ENCODE data around the gene ZSCAN5A. TPM values are rescaled to one million over a fixed set of nuclear protein-coding genes. Genes with fewer than 3 reads are reported as not detected.

ZSCAN5A gene
- total RNA-seq, 2 experiments from 2014 or later, result 14.4 to 19.2 TPM

- ChIA-PET CTCF (ENCODE audit: unreplicated experiment) (interaction anchor here (1.0 kb wide), 1 partner anchor 19 kb away, joined by 3 read pairs; no protein-coding TSS in a partner anchor), POLR2A (interaction anchor here (0.6 to 1.0 kb wide), 4 partner anchors 19 to 787 kb away, joined by 3 to 5 read pairs (median 4); partner anchors contain the start of gene ZNF71)
- Histone ChIP-seq H3K36me3 (ENCODE audit: insufficient read depth, low read length) (peaks cover 16% of the 10 kb centered on the region), H3K27ac (ENCODE audit: low read depth, low read length, poor library complexity, severe bottlenecking) (peak overlapping the region; percentile 78), H2AFZ (ENCODE audit: low read length) (peak overlapping the region; percentile 83), H3K4me1 (ENCODE audit: insufficient read depth, low read length, poor library complexity, severe bottlenecking) (peaks cover 13% of the 10 kb centered on the region), H3K4me2 (ENCODE audit: low read length) (peak overlapping the region; percentile 86), H3K9me3 (ENCODE audit: low read length) (no peaks in the 10 kb centered on the region), H4K20me1 (ENCODE audit: insufficient read depth, low read length) (no peaks in the 10 kb centered on the region), H3K4me3 (ENCODE audit: low read depth, low read length, poor library complexity, severe bottlenecking) (peak overlapping the region; percentile 75), H3K79me2 (ENCODE audit: insufficient read depth, low read depth, low read length) (no peaks in the 10 kb centered on the region), H3K9me2 (ENCODE audit: insufficient read depth, low read length) (no peaks in the 10 kb centered on the region)
- TF ChIP-seq EZH2phosphoT487 (IDR thresholded peaks at IDR 0.05; ENCODE audit: borderline replicate concordance, low read depth, low read length), result no peak
- no peak for DNase-seq (ENCODE audit: low spot score)
- BruUV-seq (replicated peaks), result TSS peak; percentile 54
- intact Hi-C loops (cut with micrococcal nuclease; ENCODE audit: unreplicated experiment), result loop anchor here (2.0 to 5.0 kb wide), 2 partner anchors 193 to 963 kb away; partner anchors contain the start of gene ZNF787
These were observed 640 bp downstream of the ZSCAN5A start for GRCh38 chr19:56314018-56314380.

- POLR2A ChIA-PET, result no interaction called here
These were observed 1.6 kb downstream of the ZSCAN5A start for GRCh38 chr19:56312787-56313657.

GRCh38 chr19:56312342-56312741, 2.3 kb downstream of the ZSCAN5A start:
- intact Hi-C loops (cut with micrococcal nuclease; ENCODE audit: unreplicated experiment), result loop anchor here (5.0 kb wide), 1 partner anchor 965 kb away; no protein-coding TSS in a partner anchor
- CTCF ChIA-PET (ENCODE audit: unreplicated experiment), result no interaction called here
- peaks cover 13% of the 10 kb centered on the region for H3K4me1 ChIP-seq (ENCODE audit: insufficient read depth, low read length, poor library complexity, severe bottlenecking)
- no peak overlapping the region for H3K4me2 ChIP-seq (ENCODE audit: low read length)
- H2AFZ ChIP-seq (ENCODE audit: low read length), result no peak overlapping the region
- no peak overlapping the region for H3K4me3 ChIP-seq (ENCODE audit: low read depth, low read length, poor library complexity, severe bottlenecking)
- no peaks in the 10 kb centered on the region for H3K9me3 ChIP-seq (ENCODE audit: low read length)
- no peak overlapping the region for H3K27ac ChIP-seq (ENCODE audit: low read depth, low read length, poor library complexity, severe bottlenecking)
- H4K20me1 ChIP-seq (ENCODE audit: insufficient read depth, low read length), result no peaks in the 10 kb centered on the region
- no TSS peak for BruUV-seq (replicated peaks)
- peaks cover 16% of the 10 kb centered on the region for H3K36me3 ChIP-seq (ENCODE audit: insufficient read depth, low read length)
- H3K79me2 ChIP-seq (ENCODE audit: insufficient read depth, low read depth, low read length), result no peaks in the 10 kb centered on the region
- H3K9me2 ChIP-seq (ENCODE audit: insufficient read depth, low read length), result no peaks in the 10 kb centered on the region
- no peak for DNase-seq (ENCODE audit: low spot score)
- TF ChIP-seq EZH2phosphoT487 (IDR thresholded peaks at IDR 0.05; ENCODE audit: borderline replicate concordance, low read depth, low read length) (no peak), CTCF (conservative IDR thresholded peaks at IDR 0.05; ENCODE audit: low read length) (no peak)
- POLR2A ChIA-PET, result no interaction called here

More at GRCh38 chr19:56312787-56313657, 1.6 kb downstream of the ZSCAN5A start:
- Histone ChIP-seq H3K4me1 (ENCODE audit: insufficient read depth, low read length, poor library complexity, severe bottlenecking) (peaks cover 13% of the 10 kb centered on the region), H4K20me1 (ENCODE audit: insufficient read depth, low read length) (no peaks in the 10 kb centered on the region), H3K79me2 (ENCODE audit: insufficient read depth, low read depth, low read length) (no peaks in the 10 kb centered on the region), H3K4me3 (ENCODE audit: low read depth, low read length, poor library complexity, severe bottlenecking) (peak overlapping the region; percentile 75), H2AFZ (ENCODE audit: low read length) (no peak overlapping the region), H3K4me2 (ENCODE audit: low read length) (peak overlapping the region; percentile 86), H3K9me3 (ENCODE audit: low read length) (no peaks in the 10 kb centered on the region), H3K9me2 (ENCODE audit: insufficient read depth, low read length) (no peaks in the 10 kb centered on the region), H3K36me3 (ENCODE audit: insufficient read depth, low read length) (peaks cover 16% of the 10 kb centered on the region), H3K27ac (ENCODE audit: low read depth, low read length, poor library complexity, severe bottlenecking) (no peak overlapping the region)
- CTCF ChIA-PET (ENCODE audit: unreplicated experiment), result no interaction called here
- no peak for TF ChIP-seq EZH2phosphoT487 (IDR thresholded peaks at IDR 0.05; ENCODE audit: borderline replicate concordance, low read depth, low read length)
- no peak for TF ChIP-seq CTCF (conservative IDR thresholded peaks at IDR 0.05; ENCODE audit: low read length)
- no peak for DNase-seq (ENCODE audit: low spot score)
- BruUV-seq (replicated peaks), result no TSS peak
- intact Hi-C loops (cut with micrococcal nuclease; ENCODE audit: unreplicated experiment), result loop anchor here (5.0 kb wide), 1 partner anchor 964 kb away; no protein-coding TSS in a partner anchor

Data from OCI-LY7 (cell line).